HL-60 (cell line): ENCODE data around the gene APOM.

Source experiments
- CTCF ChIP-seq: IDR thresholded peaks from one replicate; pipeline ENCODE4 v1.5.1; 2011; ENCODE audit warnings: low read length, control low read depth, inconsistent platforms; ENCODE audit not compliant: insufficient read depth
- SPI1 ChIP-seq: IDR thresholded peaks from 2 replicates; pipeline ENCODE4 v1.6.1; 2012; ENCODE audit warnings: low read depth, mild to moderate bottlenecking, borderline replicate concordance

DNA sequence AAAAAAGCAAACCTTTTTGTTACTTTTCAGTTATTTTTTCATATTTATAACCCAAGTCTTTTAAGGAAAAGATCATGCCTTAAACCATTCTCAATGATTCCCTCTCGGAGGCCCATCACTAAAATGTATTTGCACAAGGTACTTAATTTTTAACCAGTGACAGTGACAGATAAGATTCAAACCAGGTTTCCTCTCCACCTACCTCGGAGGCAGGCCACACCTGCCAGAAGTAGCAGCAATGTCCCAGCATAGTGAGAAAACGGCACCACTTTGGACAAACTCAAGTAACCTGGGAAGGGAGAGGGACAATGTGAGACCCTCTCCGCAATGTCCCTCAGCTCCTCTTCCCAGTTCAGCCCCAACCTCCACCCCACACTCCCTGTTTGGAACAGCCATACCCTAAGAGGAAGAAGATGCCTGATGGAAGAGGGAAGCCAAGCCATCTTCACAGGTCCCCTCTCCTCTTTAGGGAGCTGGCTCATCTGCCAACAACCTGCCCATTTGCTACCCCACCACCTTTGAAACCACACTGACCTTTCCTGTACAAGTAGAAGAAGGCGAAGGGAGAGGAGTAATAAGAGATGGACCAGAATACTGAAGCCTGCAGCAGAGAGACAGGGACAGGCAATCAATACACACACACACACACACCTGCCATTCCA is 45.2 kb downstream of the APOM start:
- TF ChIP-seq SPI1 (no peak), CTCF (no peak)
